AG09319 (cell line): ENCODE measurements around the gene ATE1.

ENCODE experiments used
- DNase-seq: peaks from one replicate; pipeline ENCODE4 v3.0.0-alpha.2; 2010; ENCODE audit warnings: low read depth; ENCODE audit errors: extremely low read depth
- TF ChIP-seq, protein P1 (sequence below): IDR thresholded peaks from 2 replicates; pipeline ENCODE4 v1.5.1; 2011; ENCODE audit warnings: low read depth, mild to moderate bottlenecking, inconsistent platforms, low read length, moderate library complexity

Gene ATE1

DNA sequence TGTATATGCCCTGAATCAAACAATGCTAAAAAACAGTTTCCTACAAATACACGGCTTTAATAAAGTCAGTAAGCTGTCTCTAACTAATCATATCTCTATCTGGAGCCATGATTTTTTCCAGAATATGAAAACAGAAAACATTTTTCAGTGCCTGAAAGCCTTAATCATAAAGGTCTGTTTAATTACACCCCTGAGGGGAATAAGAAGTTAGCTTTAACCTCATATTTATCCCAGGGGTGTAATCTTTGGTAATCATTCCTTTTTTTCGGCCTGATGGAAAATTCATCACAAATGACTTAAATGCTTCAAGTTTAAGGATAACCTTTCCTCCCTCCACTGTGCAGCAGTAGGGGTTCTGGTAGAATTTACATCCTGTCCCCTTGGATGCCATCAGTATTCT is 124.2 kb downstream of the ATE1 start:
- TF ChIP-seq, protein P1, sequence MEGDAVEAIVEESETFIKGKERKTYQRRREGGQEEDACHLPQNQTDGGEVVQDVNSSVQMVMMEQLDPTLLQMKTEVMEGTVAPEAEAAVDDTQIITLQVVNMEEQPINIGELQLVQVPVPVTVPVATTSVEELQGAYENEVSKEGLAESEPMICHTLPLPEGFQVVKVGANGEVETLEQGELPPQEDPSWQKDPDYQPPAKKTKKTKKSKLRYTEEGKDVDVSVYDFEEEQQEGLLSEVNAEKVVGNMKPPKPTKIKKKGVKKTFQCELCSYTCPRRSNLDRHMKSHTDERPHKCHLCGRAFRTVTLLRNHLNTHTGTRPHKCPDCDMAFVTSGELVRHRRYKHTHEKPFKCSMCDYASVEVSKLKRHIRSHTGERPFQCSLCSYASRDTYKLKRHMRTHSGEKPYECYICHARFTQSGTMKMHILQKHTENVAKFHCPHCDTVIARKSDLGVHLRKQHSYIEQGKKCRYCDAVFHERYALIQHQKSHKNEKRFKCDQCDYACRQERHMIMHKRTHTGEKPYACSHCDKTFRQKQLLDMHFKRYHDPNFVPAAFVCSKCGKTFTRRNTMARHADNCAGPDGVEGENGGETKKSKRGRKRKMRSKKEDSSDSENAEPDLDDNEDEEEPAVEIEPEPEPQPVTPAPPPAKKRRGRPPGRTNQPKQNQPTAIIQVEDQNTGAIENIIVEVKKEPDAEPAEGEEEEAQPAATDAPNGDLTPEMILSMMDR: no peak
- no peak for DNase-seq

DNA sequence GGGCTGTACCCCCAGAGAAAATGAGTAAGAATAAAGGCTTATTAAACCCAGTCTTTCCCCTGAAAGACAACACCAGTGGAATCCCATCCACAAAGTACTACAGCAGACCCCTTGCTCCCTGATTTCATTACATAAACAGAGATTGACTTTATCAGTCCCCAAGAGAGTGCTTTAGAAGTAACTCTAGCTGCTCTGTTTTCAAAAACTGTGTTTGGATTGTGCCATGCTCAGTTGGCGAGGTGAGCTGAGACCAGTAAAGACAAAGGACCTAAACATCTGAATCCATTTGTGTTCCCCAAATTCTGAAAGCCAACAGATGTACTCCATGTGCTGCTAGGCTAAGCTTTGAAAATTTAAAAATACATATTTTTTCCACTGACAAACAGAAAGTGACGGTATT is 127.0 kb downstream of the ATE1 start:
- TF ChIP-seq, protein P1: no peak
- DNase-seq: no peak

DNA sequence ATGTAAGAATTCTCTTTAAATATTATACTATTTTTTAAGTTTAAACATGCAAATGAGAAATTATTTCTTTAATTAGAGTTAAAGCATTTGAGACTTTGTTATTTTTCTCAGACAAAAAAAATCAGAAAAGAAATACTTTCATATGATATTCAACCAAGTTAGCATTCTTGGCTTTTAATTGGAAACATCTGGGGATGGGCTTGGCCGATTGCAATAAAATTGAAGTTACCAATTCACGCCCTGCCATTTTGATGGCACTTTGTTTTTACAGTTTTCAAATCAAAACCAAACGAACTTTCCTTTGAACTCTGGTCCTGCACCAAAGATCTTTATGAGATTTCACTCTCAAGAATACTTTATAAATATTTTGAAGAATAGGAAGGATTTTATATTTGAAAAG is 127.7 kb downstream of the ATE1 start:
- DNase-seq: peak; percentile 15
- TF ChIP-seq, protein P1: no peak

GRCh38 chr10:121797490-121797889 is 130.3 kb downstream of the ATE1 start:
- no peak for DNase-seq
- TF ChIP-seq, protein P1: no peak

DNA sequence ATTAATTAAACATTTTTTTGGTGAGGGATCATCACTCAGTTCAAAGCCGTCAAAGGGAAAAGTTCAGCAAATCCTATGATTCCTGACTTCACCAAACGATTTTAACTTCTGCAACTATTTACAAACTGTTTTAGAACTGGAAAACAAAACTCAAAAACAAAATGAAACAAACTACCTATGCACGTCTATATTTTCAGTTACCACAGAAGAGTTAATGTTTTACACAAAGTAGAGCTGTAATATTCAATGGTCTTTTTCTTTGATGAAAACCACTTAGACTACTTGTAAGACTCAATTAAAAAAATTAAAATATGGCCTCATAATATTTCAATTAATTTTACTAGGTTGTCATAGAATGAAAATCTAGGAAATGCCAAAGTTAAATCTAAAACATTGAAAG is 131.5 kb downstream of the ATE1 start:
- no peak for DNase-seq
- TF ChIP-seq, protein P1: no peak

GRCh38 chr10:121792198-121792597 is 135.6 kb downstream of the ATE1 start:
- TF ChIP-seq, protein P1: no peak
- DNase-seq: no peak

DNA sequence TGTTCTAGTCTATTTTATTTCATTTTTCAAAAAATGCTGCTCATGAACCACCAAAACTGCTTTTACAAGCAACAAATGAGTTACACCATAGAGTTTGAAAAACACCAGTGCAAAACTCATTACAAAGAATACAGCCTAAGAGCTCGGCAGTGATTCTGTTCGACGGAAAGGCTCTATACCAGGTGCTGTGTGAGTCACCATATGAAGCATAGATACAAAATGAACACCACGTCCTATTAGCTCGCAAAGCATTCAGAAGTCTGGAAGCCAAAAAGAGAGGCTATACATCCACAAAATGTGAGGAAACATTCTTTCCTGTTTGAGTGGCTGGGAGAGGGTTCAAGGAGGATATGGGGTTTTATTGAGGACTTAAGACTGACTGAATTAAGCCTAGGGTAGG is 136.1 kb downstream of the ATE1 start:
- TF ChIP-seq, protein P1: no peak
- no peak for DNase-seq
